H9 (cell line): ENCODE measurements around the gene C1QTNF2. TPM values are rescaled to one million over a fixed set of nuclear protein-coding genes. Genes with fewer than 3 reads are reported as not detected.
"Not testable (repeated sequence)": the region's sequence is repeated elsewhere in the genome, so short reads cannot be mapped to it uniquely, and the experiment has no call there.

Experiments used
- DNase-seq: peaks from one replicate; pipeline ENCODE4 v3.0.0-alpha.2; 2017
- H2AFZ ChIP-seq: one replicate; pipeline ENCODE4 v1.6.1; 2013; ENCODE audit warnings: mild to moderate bottlenecking, low read length, control low read depth, moderate library complexity
- H2AK5ac ChIP-seq: 2 replicates; pipeline ENCODE4 v1.6.1; 2013; ENCODE audit warnings: low read length, control low read depth, mixed read lengths; ENCODE audit not compliant: insufficient read length
- H2BK120ac ChIP-seq: one replicate; pipeline ENCODE4 v1.6.1; 2013; ENCODE audit warnings: low read depth, mild to moderate bottlenecking, low read length, control low read depth, inconsistent platforms; ENCODE audit not compliant: poor library complexity, severe bottlenecking
- H2BK12ac ChIP-seq: 2 replicates; pipeline ENCODE4 v1.6.1; 2013; ENCODE audit warnings: low read length, control low read depth, mixed read lengths, low read depth; ENCODE audit not compliant: insufficient read length
- H2BK15ac ChIP-seq: 2 replicates; pipeline ENCODE4 v1.6.1; 2013; ENCODE audit warnings: low read depth, low read length, control low read depth
- H2BK20ac ChIP-seq: one replicate; pipeline ENCODE4 v1.6.1; 2013; ENCODE audit warnings: low read depth, mild to moderate bottlenecking, low read length, control low read depth, inconsistent platforms; ENCODE audit not compliant: poor library complexity, severe bottlenecking
- H2BK5ac ChIP-seq: 2 replicates; pipeline ENCODE4 v1.6.1; 2013; ENCODE audit warnings: low read length, control low read depth, mixed read lengths; ENCODE audit not compliant: insufficient read length
- H3K14ac ChIP-seq: 2 replicates; pipeline ENCODE4 v1.6.1; 2013; ENCODE audit warnings: low read length, control low read depth; ENCODE audit not compliant: insufficient read depth
- H3K18ac ChIP-seq: 2 replicates; pipeline ENCODE4 v1.6.1; 2013; ENCODE audit warnings: low read depth, mild to moderate bottlenecking, mixed read lengths, low read length, control low read depth; ENCODE audit not compliant: insufficient read length
- H3K23ac ChIP-seq: 2 replicates; pipeline ENCODE4 v1.6.1; 2013; ENCODE audit warnings: low read length, control low read depth, mixed read lengths, low read depth; ENCODE audit not compliant: insufficient read length
- H3K23me2 ChIP-seq: 2 replicates; pipeline ENCODE4 v1.6.1; 2013; ENCODE audit warnings: low read depth, mild to moderate bottlenecking, mixed read lengths, low read length, control low read depth; ENCODE audit not compliant: insufficient read length, poor library complexity, severe bottlenecking
- H3K27ac ChIP-seq: 2 replicates; pipeline ENCODE4 v1.5.1; 2013; ENCODE audit warnings: low read length, control low read depth, mixed read lengths, low read depth; ENCODE audit not compliant: insufficient read length
- H3K27me3 ChIP-seq: 2 replicates; pipeline ENCODE4 v1.6.1; 2013; ENCODE audit warnings: low read length, control low read depth, inconsistent platforms; ENCODE audit not compliant: insufficient read depth
- H3K4ac ChIP-seq: 2 replicates; pipeline ENCODE4 v1.6.1; 2013; ENCODE audit warnings: low read depth, mild to moderate bottlenecking, control low read depth, inconsistent platforms, low read length, moderate library complexity
- H3K4me1 ChIP-seq: 2 replicates; pipeline ENCODE4 v1.6.1; 2013; ENCODE audit warnings: low read length, control low read depth, inconsistent platforms; ENCODE audit not compliant: insufficient read depth
- H3K4me2 ChIP-seq: 2 replicates; pipeline ENCODE4 v1.6.1; 2013; ENCODE audit warnings: low read length, control low read depth, mixed read lengths; ENCODE audit not compliant: insufficient read length, insufficient read depth
- H3K56ac ChIP-seq: 2 replicates; pipeline ENCODE4 v1.6.1; 2013; ENCODE audit warnings: low read depth, mild to moderate bottlenecking, mixed read lengths, low read length, control low read depth; ENCODE audit not compliant: insufficient read length
- H3K79me1 ChIP-seq: 2 replicates; pipeline ENCODE4 v1.6.1; 2013; ENCODE audit warnings: low read depth, mild to moderate bottlenecking, moderate library complexity, low read length, control low read depth, inconsistent platforms; ENCODE audit not compliant: insufficient read depth, poor library complexity, severe bottlenecking
- H3K79me2 ChIP-seq: 2 replicates; pipeline ENCODE4 v1.6.1; 2013; ENCODE audit warnings: low read length, control low read depth, inconsistent platforms; ENCODE audit not compliant: insufficient read depth
- H3K9ac ChIP-seq: 2 replicates; pipeline ENCODE4 v1.6.1; 2013; ENCODE audit warnings: low read length, control low read depth, mixed read lengths; ENCODE audit not compliant: insufficient read length; ENCODE audit errors: extremely low read depth
- H3K9me3 ChIP-seq: one replicate; pipeline ENCODE4 v1.6.1; 2013; ENCODE audit warnings: low read depth, low read length, inconsistent platforms; ENCODE audit not compliant: control insufficient read depth
- H3T11ph ChIP-seq: one replicate; pipeline ENCODE4 v1.6.1; 2013; ENCODE audit warnings: mild to moderate bottlenecking, low read length, control low read depth, inconsistent platforms
- H4K20me1 ChIP-seq: one replicate; pipeline ENCODE4 v1.6.1; 2013; ENCODE audit not compliant: control insufficient read depth, insufficient read length, insufficient read depth
- H4K5ac ChIP-seq: 2 replicates; pipeline ENCODE4 v1.6.1; 2013; ENCODE audit warnings: low read depth, mild to moderate bottlenecking, mixed read lengths, low read length, control low read depth; ENCODE audit not compliant: insufficient read length
- H4K8ac ChIP-seq: replicated peaks from 2 replicates; pipeline ENCODE4 v1.6.1; 2013; ENCODE audit warnings: low read length, control low read depth, mixed read lengths, low read depth; ENCODE audit not compliant: insufficient read length
- H4K91ac ChIP-seq: 2 replicates; pipeline ENCODE4 v1.6.1; 2013; ENCODE audit warnings: low read depth, mild to moderate bottlenecking, moderate library complexity, mixed read lengths, low read length, control low read depth; ENCODE audit not compliant: insufficient read length
- H3K27ac Mint-ChIP-seq, 3 experiments: 2 replicates in 2 of 3; 3 replicates in 1 of 3; pipeline ENCODE4 v1.8.0; 2020 to 2021; ENCODE audit warnings: mixed read lengths in 3 of 3, mild to moderate bottlenecking in 1 of 3, moderate library complexity in 1 of 3
- H3K27me3 Mint-ChIP-seq: 2 replicates; pipeline ENCODE4 v1.8.0; 2021; ENCODE audit warnings: low read depth, mild to moderate bottlenecking, moderate library complexity, mixed read lengths
- H3K36me3 Mint-ChIP-seq, 3 experiments: 2 replicates in 2 of 3; 3 replicates in 1 of 3; pipeline ENCODE4 v1.8.0; 2020 to 2021; ENCODE audit warnings: low read depth in 3 of 3, mixed read lengths in 3 of 3; ENCODE audit not compliant: insufficient read depth in 1 of 3
- H3K4me1 Mint-ChIP-seq, 2 experiments: 2 replicates each; pipeline ENCODE4 v1.8.0; 2020; ENCODE audit warnings: mixed read lengths in 2 of 2
- H3K4me3 Mint-ChIP-seq, 2 experiments: 2 replicates in 1 of 2; 3 replicates in 1 of 2; pipeline ENCODE4 v1.8.0; 2020 to 2021; ENCODE audit warnings: mild to moderate bottlenecking in 2 of 2, mixed read lengths in 2 of 2, moderate library complexity in 1 of 2
- H3K9me3 Mint-ChIP-seq, 2 experiments: 2 replicates in 1 of 2; 3 replicates in 1 of 2; pipeline ENCODE4 v1.8.0; 2020; ENCODE audit warnings: mild to moderate bottlenecking in 2 of 2, mixed read lengths in 2 of 2, moderate library complexity in 1 of 2
- WGBS: extraction: QIAGEN DNeasy Blood & Tissue Kit; methylation state at CpG from one replicate; pipeline ENCODE4 v1.1.7; 2013; ENCODE audit warnings: missing lambda C conversion rate, low lambda C conversion rate, mixed read lengths; ENCODE audit not compliant: insufficient read length; ENCODE audit errors: extremely low coverage; 5-methylcytosine and 5-hydroxymethylcytosine counted together
- total RNA-seq: library from RNA; stranded (reverse); gene quantifications from 2 replicates; pipeline ENCODE4 v1.2.1, GENCODE V29; 2021
- TF ChIP-seq, protein P1 (sequence below): fragments of 200-600 bp; sonication (generic); conservative IDR thresholded peaks from 3 replicates; pipeline ENCODE4 v1.8.0; 2021; ENCODE audit warnings: antibody characterized with exemption, mild to moderate bottlenecking

C1QTNF2 gene
- total RNA-seq, 1 experiment from 2014 or later, result 0.59 TPM

- Histone ChIP-seq H3K9ac (no peak overlapping the region), H3K79me1 (no peaks in the 10 kb centered on the region), H3K79me2 (no peaks in the 10 kb centered on the region), H4K5ac (no peak overlapping the region), H2BK5ac (no peak overlapping the region), H4K20me1 (no peaks in the 10 kb centered on the region), H3T11ph (no peak overlapping the region), H2BK120ac (no peak overlapping the region), H3K27me3 (no peaks in the 10 kb centered on the region), H3K9me3 (no peaks in the 10 kb centered on the region), H2BK15ac (no peak overlapping the region), H3K18ac (no peak overlapping the region), H3K56ac (no peak overlapping the region), H2AK5ac (no peak overlapping the region), H3K23ac (no peak overlapping the region), H3K14ac (no peak overlapping the region), H3K4me1 (no peaks in the 10 kb centered on the region; the same call in 1 of the 2 replicates), H3K4ac (no peak overlapping the region), H3K27ac (no peak overlapping the region), H3K4me2 (no peak overlapping the region), H2BK20ac (no peak overlapping the region), H3K23me2 (no peaks in the 10 kb centered on the region), H4K91ac (no peak overlapping the region), H2AFZ (no peak overlapping the region), H4K8ac (no peak overlapping the region), H2BK12ac (no peak overlapping the region)
- Mint-ChIP-seq H3K36me3 (no peaks in the 10 kb centered on the region), H3K4me3 (no peak overlapping the region), H3K27ac (no peak overlapping the region), H3K9me3 (no peaks in the 10 kb centered on the region), H3K27me3 (no peaks in the 10 kb centered on the region; the same call in none of the 2 replicates), H3K4me1 (peaks cover 16 to 18% of the 10 kb centered on the region in 2 experiments)
- WGBS, result no CpG with 5 or more reads among the region's 10 CpGs
- TF ChIP-seq, protein P1, sequence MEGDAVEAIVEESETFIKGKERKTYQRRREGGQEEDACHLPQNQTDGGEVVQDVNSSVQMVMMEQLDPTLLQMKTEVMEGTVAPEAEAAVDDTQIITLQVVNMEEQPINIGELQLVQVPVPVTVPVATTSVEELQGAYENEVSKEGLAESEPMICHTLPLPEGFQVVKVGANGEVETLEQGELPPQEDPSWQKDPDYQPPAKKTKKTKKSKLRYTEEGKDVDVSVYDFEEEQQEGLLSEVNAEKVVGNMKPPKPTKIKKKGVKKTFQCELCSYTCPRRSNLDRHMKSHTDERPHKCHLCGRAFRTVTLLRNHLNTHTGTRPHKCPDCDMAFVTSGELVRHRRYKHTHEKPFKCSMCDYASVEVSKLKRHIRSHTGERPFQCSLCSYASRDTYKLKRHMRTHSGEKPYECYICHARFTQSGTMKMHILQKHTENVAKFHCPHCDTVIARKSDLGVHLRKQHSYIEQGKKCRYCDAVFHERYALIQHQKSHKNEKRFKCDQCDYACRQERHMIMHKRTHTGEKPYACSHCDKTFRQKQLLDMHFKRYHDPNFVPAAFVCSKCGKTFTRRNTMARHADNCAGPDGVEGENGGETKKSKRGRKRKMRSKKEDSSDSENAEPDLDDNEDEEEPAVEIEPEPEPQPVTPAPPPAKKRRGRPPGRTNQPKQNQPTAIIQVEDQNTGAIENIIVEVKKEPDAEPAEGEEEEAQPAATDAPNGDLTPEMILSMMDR, result no peak
- no peak for DNase-seq
Observed at GRCh38 chr5:160339406-160340130, 30.9 kb downstream of the C1QTNF2 start.

DNA sequence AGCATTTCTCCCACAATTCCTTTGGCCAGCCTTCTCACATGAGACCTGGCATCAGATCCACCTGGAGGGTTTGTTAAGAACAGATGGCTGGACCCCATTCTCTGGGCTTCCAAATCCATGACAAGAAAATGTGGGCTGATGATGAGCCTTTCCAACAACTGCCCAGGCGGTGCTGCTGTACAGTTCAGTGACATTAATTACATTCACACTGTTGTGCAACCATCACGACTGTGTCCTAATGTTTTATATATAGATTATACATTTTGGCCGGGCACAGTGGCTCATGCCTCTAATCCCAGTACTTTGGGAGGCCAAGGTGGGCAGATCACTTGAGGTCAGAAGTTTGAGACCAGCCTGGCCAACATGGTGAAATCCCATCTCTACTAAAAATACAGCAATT, 35.7 kb downstream of the C1QTNF2 start:
- not testable (repeated sequence) for H3K14ac ChIP-seq, H3K79me2 ChIP-seq, H2BK5ac ChIP-seq, H3T11ph ChIP-seq, H2BK15ac ChIP-seq, H3K4me1 ChIP-seq, H2AK5ac ChIP-seq, H3K27me3 ChIP-seq, H3K9ac ChIP-seq, H4K91ac ChIP-seq, H3K27me3 Mint-ChIP-seq, H3K9me3 ChIP-seq, H3K27ac Mint-ChIP-seq, H4K8ac ChIP-seq, H3K9me3 Mint-ChIP-seq, H3K56ac ChIP-seq, H3K27ac ChIP-seq, H3K18ac ChIP-seq, H2BK20ac ChIP-seq, H2BK120ac ChIP-seq, H3K23ac ChIP-seq, H2BK12ac ChIP-seq, H3K23me2 ChIP-seq, H3K79me1 ChIP-seq, H3K4me1 Mint-ChIP-seq, H3K36me3 Mint-ChIP-seq, H4K5ac ChIP-seq, DNase-seq, H2AFZ ChIP-seq, H4K20me1 ChIP-seq, H3K4me2 ChIP-seq, H3K4ac ChIP-seq, H3K4me3 Mint-ChIP-seq
- WGBS, result no CpG with 5 or more reads among the region's 3 CpGs
